SW 1271 (cell line): ENCODE results near the gene OR8A1.
"Not testable (repeated sequence)": the region's sequence is repeated elsewhere in the genome, so short reads cannot be mapped to it uniquely, and the experiment has no call there.

ENCODE experiments used
- DNase-seq, 2 experiments: peaks; one replicate each; lab custom pipeline; 2025; lab: John Stamatoyannopoulos, UW

OR8A1 gene

GRCh38 chr11:124595302-124595701 lies 25.5 kb downstream of the OR8A1 start:
- DNase-seq, result no peak

- DNase-seq, result no peak
Measured at GRCh38 chr11:124597626-124598025, 27.8 kb downstream of the OR8A1 start.

GRCh38 chr11:124600621-124601320 lies 31.0 kb downstream of the OR8A1 start:
- no peak for DNase-seq

GRCh38 chr11:124602193-124602592 lies 32.4 kb downstream of the OR8A1 start:
- DNase-seq, result no peak

- not testable (repeated sequence) for DNase-seq
Measured at GRCh38 chr11:124602723-124603122, 32.9 kb downstream of the OR8A1 start.

GRCh38 chr11:124605719-124606118 lies 35.9 kb downstream of the OR8A1 start:
- DNase-seq, result no peak

- no peak for DNase-seq
Measured at GRCh38 chr11:124608147-124608546, 38.4 kb downstream of the OR8A1 start.

- no peak for DNase-seq
Measured at GRCh38 chr11:124610295-124610694, 40.5 kb downstream of the OR8A1 start.

GRCh38 chr11:124611064-124611463 lies 41.3 kb downstream of the OR8A1 start, which contains the start of gene PANX3:
Gene PANX3 (plus strand): TSS chr11:124611428. CDS start chr11:124611557, 129 bp downstream.
- DNase-seq, result no peak

GRCh38 chr11:124612045-124612444 lies 42.2 kb downstream of the OR8A1 start:
- no peak for DNase-seq

GRCh38 chr11:124612567-124613246 lies 42.9 kb downstream of the OR8A1 start:
- no peak for DNase-seq

GRCh38 chr11:124618863-124619262 lies 49.1 kb downstream of the OR8A1 start:
- DNase-seq, result no peak
